ENCODE data around the gene KTI12.
A peak's percentile ranks its signal among the peaks of the same experiment; 100 is the strongest.
"Not testable (repeated sequence)": the region's sequence is repeated elsewhere in the genome, so short reads cannot be mapped to it uniquely, and the experiment has no call there.

KTI12 gene

GRCh38 chr1:52041551-52042185 is 8.1 kb upstream of the KTI12 start:
- no peak for DNase-seq (ENCODE audit: low read depth)

GRCh38 chr1:52037909-52038308 is 4.3 kb upstream of the KTI12 start:
- DNase-seq (ENCODE audit: low read depth) = no peak

GRCh38 chr1:52037402-52037814 is 3.8 kb upstream of the KTI12 start:
- DNase-seq (ENCODE audit: low read depth) = no peak

GRCh38 chr1:52034050-52034384 is 407 bp upstream of the KTI12 start:
- DNase-seq (ENCODE audit: low read depth) = no peak

GRCh38 chr1:52032785-52033131 is 852 bp downstream of the KTI12 start:
- DNase-seq (ENCODE audit: low read depth) = no peak

GRCh38 chr1:52032124-52032784 is 1.4 kb downstream of the KTI12 start:
- no peak for DNase-seq (ENCODE audit: low read depth)

- DNase-seq (ENCODE audit: low read depth) = not testable (repeated sequence)
These were observed 4.8 kb downstream of the KTI12 start for GRCh38 chr1:52028839-52029238.

GRCh38 chr1:52028328-52028727 is 5.3 kb downstream of the KTI12 start:
- DNase-seq (ENCODE audit: low read depth) = no peak

- DNase-seq (ENCODE audit: low read depth) = no peak
These were observed 7.3 kb downstream of the KTI12 start for GRCh38 chr1:52026278-52026677.

- no peak for DNase-seq (ENCODE audit: low read depth)
These were observed 11.5 kb downstream of the KTI12 start for GRCh38 chr1:52022133-52022532.

- DNase-seq (ENCODE audit: low read depth) = no peak
These were observed 25.4 kb downstream of the KTI12 start for GRCh38 chr1:52008071-52008809.

- no peak for DNase-seq (ENCODE audit: low read depth)
These were observed 26.2 kb downstream of the KTI12 start for GRCh38 chr1:52007215-52008002.

GRCh38 chr1:52006081-52006553 is 27.5 kb downstream of the KTI12 start:
- DNase-seq (ENCODE audit: low read depth) = not testable (repeated sequence)

GRCh38 chr1:52005548-52005947 is 28.1 kb downstream of the KTI12 start:
- not testable (repeated sequence) for DNase-seq (ENCODE audit: low read depth)

GRCh38 chr1:52003877-52004276 is 29.7 kb downstream of the KTI12 start:
- no peak for DNase-seq (ENCODE audit: low read depth)

- DNase-seq (ENCODE audit: low read depth) = peak; percentile 24
These were observed 31.3 kb downstream of the KTI12 start for GRCh38 chr1:52002038-52002917.

GRCh38 chr1:51998701-51999100 is 34.9 kb downstream of the KTI12 start:
- no peak for DNase-seq (ENCODE audit: low read depth)

GRCh38 chr1:51997974-51998382 is 35.6 kb downstream of the KTI12 start:
- no peak for DNase-seq (ENCODE audit: low read depth)

- peak; percentile 65 for DNase-seq (ENCODE audit: low read depth)
These were observed 43.1 kb downstream of the KTI12 start, which contains the start of gene RAB3B for GRCh38 chr1:51990478-51990965. RAB3B (minus strand) TSS chr1:51990700; CDS start chr1:51977117, 13,583 bp downstream.

- no peak for DNase-seq (ENCODE audit: low read depth)
These were observed 43.8 kb downstream of the KTI12 start for GRCh38 chr1:51989582-51990477.

All from stimulated activated CD8-positive, alpha-beta memory T cell treated with anti-CD3 and anti-CD28 coated beads, Interleukin-15, amount 100 ng/mL, for 1 hour (primary cell).